ENCODE measurements around the gene ATF2.

Gene ATF2

GRCh38 chr2:175026385-175026784 lies 141.6 kb downstream of the ATF2 start:
- no peak for DNase-seq (ENCODE audit: low read depth in 2 of 2)

GRCh38 chr2:175025946-175026345 lies 142.1 kb downstream of the ATF2 start:
- no peak for DNase-seq (ENCODE audit: low read depth in 2 of 2)

- DNase-seq (ENCODE audit: low read depth in 2 of 2): no peak
Measured at GRCh38 chr2:175025233-175025632, 142.8 kb downstream of the ATF2 start.

GRCh38 chr2:175022923-175023322 lies 145.1 kb downstream of the ATF2 start:
- no peak for DNase-seq (ENCODE audit: low read depth in 2 of 2)

All from stimulated activated CD4-positive, alpha-beta T cell treated with anti-CD3 and anti-CD28 coated beads, Interleukin-15, amount 100 ng/mL, for 48 hours (primary cell).